Liver (tissue), 9 donors: ENCODE data around the gene VPS52. TPM values are rescaled to one million over a fixed set of nuclear protein-coding genes. Genes with fewer than 3 reads are reported as not detected.

Experiments
- DNase-seq: peaks from one replicate; pipeline ENCODE4 v3.0.0-alpha.2; 2017; ENCODE audit warnings: low spot score
- H3K27ac ChIP-seq, 2 donors: one replicate each; pipeline ENCODE4 v1.7.0; 2013; ENCODE audit warnings: inconsistent platforms in 2 of 2, low read length in 2 of 2, control low read depth in 1 of 2, low read depth in 1 of 2, mild to moderate bottlenecking in 1 of 2
- H3K27me3 ChIP-seq, 4 donors: one replicate each; pipeline versions ENCODE4 v1.6.1 to v1.7.0; 2013; ENCODE audit warnings: low read length in 3 of 4, inconsistent platforms in 1 of 4, mild to moderate bottlenecking in 1 of 4, moderate library complexity in 1 of 4; ENCODE audit not compliant: control insufficient read depth in 4 of 4, insufficient read depth in 4 of 4
- H3K36me3 ChIP-seq, 4 donors: one replicate each; pipeline versions ENCODE4 v1.6.1 to v1.7.0; 2013; ENCODE audit warnings: low read length in 3 of 4, mild to moderate bottlenecking in 3 of 4, low read depth in 1 of 4, moderate library complexity in 1 of 4; ENCODE audit not compliant: control insufficient read depth in 4 of 4, insufficient read depth in 3 of 4
- H3K4me1 ChIP-seq, 4 donors: one replicate each; pipeline versions ENCODE4 v1.6.1 to v1.7.0; 2013; ENCODE audit warnings: low read length in 3 of 4, mild to moderate bottlenecking in 3 of 4, moderate library complexity in 1 of 4; ENCODE audit not compliant: control insufficient read depth in 4 of 4, insufficient read depth in 4 of 4
- H3K4me3 ChIP-seq, 3 donors: one replicate each; pipeline versions ENCODE4 v1.6.1 to v1.7.0; 2013; ENCODE audit warnings: low read length in 3 of 3, control low read depth in 1 of 3, low read depth in 1 of 3, mild to moderate bottlenecking in 1 of 3
- H3K9ac ChIP-seq, 2 donors: one replicate each; pipeline ENCODE4 v1.7.0; 2013; ENCODE audit warnings: low read length in 2 of 2, mild to moderate bottlenecking in 2 of 2, moderate library complexity in 2 of 2, control low read depth in 1 of 2, low read depth in 1 of 2
- H3K9me3 ChIP-seq, 4 donors: one replicate each; pipeline versions ENCODE4 v1.6.1 to v1.7.0; 2013; ENCODE audit warnings: low read length in 3 of 4; ENCODE audit not compliant: control insufficient read depth in 4 of 4
- ATF3 ChIP-seq: IDR thresholded peaks from 2 replicates; pipeline ENCODE4 v1.6.1; 2016; ENCODE audit warnings: antibody characterized with exemption
- CTCF ChIP-seq: fragments of 150-350 bp; IDR thresholded peaks from 2 replicates; pipeline ENCODE4 v1.5.1; 2017; ENCODE audit warnings: improper control_type of control experiment, low read depth, low read length; ENCODE audit not compliant: missing input control
- EGR1 ChIP-seq, 2 donors: IDR thresholded peaks; 2 replicates each; pipeline ENCODE4 v1.6.1; 2016 to 2018; ENCODE audit warnings: antibody characterized with exemption in 2 of 2, low read depth in 2 of 2
- FOXA1 ChIP-seq: IDR thresholded peaks from 2 replicates; pipeline ENCODE4 v1.6.1; 2016; ENCODE audit warnings: antibody characterized with exemption
- FOXA2 ChIP-seq: IDR thresholded peaks from 2 replicates; pipeline ENCODE4 v1.6.1; 2016; ENCODE audit warnings: antibody characterized with exemption
- GABPA ChIP-seq, 2 donors: IDR thresholded peaks in 1 of 2; conservative IDR thresholded peaks in 1 of 2; 2 replicates each; pipeline ENCODE4 v1.6.1; 2016; ENCODE audit warnings: antibody characterized with exemption in 2 of 2, mild to moderate bottlenecking in 1 of 2, moderate library complexity in 1 of 2
- HNF4A ChIP-seq, 2 donors: conservative IDR thresholded peaks; 2 replicates each; pipeline ENCODE4 v1.6.1; 2016; ENCODE audit warnings: antibody characterized with exemption in 2 of 2, mild to moderate bottlenecking in 2 of 2
- HNF4G ChIP-seq: IDR thresholded peaks from 2 replicates; pipeline ENCODE4 v1.6.1; 2016; ENCODE audit warnings: antibody characterized with exemption
- JUND ChIP-seq, 2 donors: IDR thresholded peaks; 2 replicates each; pipeline ENCODE4 v1.6.1; 2016; ENCODE audit warnings: antibody characterized with exemption in 2 of 2
- NR2F2 ChIP-seq: IDR thresholded peaks from 2 replicates; pipeline ENCODE4 v1.6.1; 2016; ENCODE audit warnings: antibody characterized with exemption
- RAD21 ChIP-seq, 2 donors: IDR thresholded peaks; 2 replicates each; pipeline ENCODE4 v1.6.1; 2016; ENCODE audit warnings: antibody characterized with exemption in 2 of 2, mild to moderate bottlenecking in 2 of 2
- RXRA ChIP-seq, 2 donors: IDR thresholded peaks; 2 replicates each; pipeline ENCODE4 v1.6.1; 2017 to 2018; ENCODE audit warnings: antibody characterized with exemption in 2 of 2, mild to moderate bottlenecking in 1 of 2
- SP1 ChIP-seq: IDR thresholded peaks from 2 replicates; pipeline ENCODE4 v1.6.1; 2018; ENCODE audit warnings: antibody characterized with exemption, mild to moderate bottlenecking
- TAF1 ChIP-seq: conservative IDR thresholded peaks from 2 replicates; pipeline ENCODE4 v1.6.1; 2016; ENCODE audit warnings: antibody characterized with exemption, mild to moderate bottlenecking
- YY1 ChIP-seq: IDR thresholded peaks from 2 replicates; pipeline ENCODE4 v1.6.1; 2016; ENCODE audit warnings: antibody characterized with exemption, mild to moderate bottlenecking
- ZBTB33 ChIP-seq: IDR thresholded peaks from 2 replicates; pipeline ENCODE4 v1.6.1; 2016; ENCODE audit warnings: antibody characterized with exemption
- WGBS: extraction: QIAGEN DNeasy Blood & Tissue Kit; methylation state at CpG from one replicate; pipeline ENCODE4 v1.1.7; 2013; 5-methylcytosine and 5-hydroxymethylcytosine counted together
- polyA plus RNA-seq, 2 donors: library from polyadenylated mRNA; stranded (reverse) in 1 of 2; unstranded in 1 of 2; fragments of 200-250 nt in 1 of 2; fragments of >200 nt in 1 of 2; fragmentation: Nextera tagmentation in 1 of 2; extraction: Ambion mirVana in 1 of 2; gene quantifications; one replicate each; pipeline versions ENCODE4 v1.2.1 to v1.2.3, GENCODE V29; 2013 to 2015
- total RNA-seq, 2 donors: library from RNA; depleted of rRNA; stranded (reverse); fragments of >200 nt; gene quantifications; one replicate each; pipeline ENCODE4 v1.2.3, GENCODE V29; 2014
- TF ChIP-seq, protein P1 (sequence below): IDR thresholded peaks from 2 replicates; pipeline ENCODE4 v1.6.1; 2016; ENCODE audit warnings: antibody characterized with exemption
- TF ChIP-seq, protein P2 (sequence below): IDR thresholded peaks from 2 replicates; pipeline ENCODE4 v1.6.1; 2016; ENCODE audit warnings: antibody characterized with exemption, mild to moderate bottlenecking
- donor health status: healthy.
- donor health status: healthy.
- donor health status: healthy.
- donor health status: healthy.
- donor health status: healthy.

VPS52 gene
- total and polyA plus RNA-seq, 4 donors = 21.3 to 33.4 (median 25.3) TPM

DNA sequence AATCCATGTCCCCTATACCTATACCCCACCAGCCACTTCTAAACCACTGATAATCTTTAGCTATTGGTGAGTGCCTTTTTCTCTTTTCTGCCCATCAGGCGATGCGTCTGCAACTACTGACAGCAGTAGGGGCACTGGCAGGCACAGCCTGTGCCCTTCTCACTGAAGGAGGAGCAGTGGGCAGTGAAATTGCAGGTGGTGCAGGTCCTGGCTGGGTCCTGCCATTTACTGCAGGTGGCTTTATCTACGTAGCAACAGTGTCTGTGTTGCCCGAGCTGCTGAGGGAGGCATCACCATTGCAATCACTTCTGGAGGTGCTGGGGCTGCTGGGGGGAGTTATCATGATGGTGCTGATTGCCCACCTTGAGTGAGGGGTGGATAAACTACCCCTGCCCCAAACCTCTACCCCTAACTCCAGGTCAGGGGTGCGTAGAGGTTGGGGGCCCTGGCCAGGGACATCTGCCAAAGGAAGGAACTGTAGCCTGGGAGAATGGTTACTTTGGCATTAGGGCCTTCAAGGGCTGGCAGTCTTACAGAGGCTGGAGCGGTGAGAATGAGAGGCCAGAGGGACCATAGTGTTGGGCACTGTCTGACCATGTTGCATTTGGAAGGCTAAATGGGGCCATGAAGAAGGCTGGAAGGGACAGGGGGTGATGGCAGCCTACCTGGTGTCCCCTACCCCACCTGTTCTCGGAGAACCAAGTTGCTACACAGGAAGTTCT, 68.1 kb downstream of the VPS52 start (continued):
- TF ChIP-seq, protein P1, sequence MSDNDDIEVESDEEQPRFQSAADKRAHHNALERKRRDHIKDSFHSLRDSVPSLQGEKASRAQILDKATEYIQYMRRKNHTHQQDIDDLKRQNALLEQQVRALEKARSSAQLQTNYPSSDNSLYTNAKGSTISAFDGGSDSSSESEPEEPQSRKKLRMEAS = no peak

DNA sequence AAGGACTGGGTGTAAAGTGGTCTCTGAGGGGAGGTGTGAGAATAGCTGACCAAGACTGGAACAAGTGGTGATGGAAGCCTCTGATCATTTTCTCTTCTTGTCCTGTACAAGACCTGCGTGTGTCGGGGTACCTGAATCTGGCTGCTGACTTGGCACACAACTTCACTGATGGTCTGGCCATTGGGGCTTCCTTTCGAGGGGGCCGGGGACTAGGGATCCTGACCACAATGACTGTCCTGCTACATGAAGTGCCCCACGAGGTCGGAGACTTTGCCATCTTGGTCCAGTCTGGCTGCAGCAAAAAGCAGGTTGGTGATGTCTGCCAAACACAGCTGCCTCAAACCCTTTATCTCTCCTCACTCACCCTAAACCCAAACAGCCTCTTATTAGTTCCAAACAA, 68.9 kb downstream of the VPS52 start:
- Histone ChIP-seq H3K4me1 (peaks cover 14 to 65% (median 48%) of the 10 kb centered on the region in 4 donors), H3K36me3 (peaks cover 3 to 19% (median 12%) of the 10 kb centered on the region in 4 donors), H3K4me3 (no peak overlapping the region), H3K9ac (no peak overlapping the region), H3K27me3 (no peaks in the 10 kb centered on the region), H3K27ac (no peak overlapping the region), H3K9me3 (no peaks in the 10 kb centered on the region)
- 94% methylated on average over 6 of the region's 6 CpGs for WGBS
- no peak for DNase-seq
- no peak for TF ChIP-seq YY1
- no peak for TF ChIP-seq HNF4G
- TF ChIP-seq NR2F2 = no peak
- TF ChIP-seq SP1 = no peak
- no peak for TF ChIP-seq HNF4A (conservative IDR thresholded peaks at IDR 0.05)
- no peak for TF ChIP-seq RAD21 (IDR thresholded peaks at IDR 0.05)
- no peak for TF ChIP-seq GABPA (IDR thresholded peaks at IDR 0.05 in 1 of 2, conservative IDR thresholded peaks at IDR 0.05 in 1 of 2)
- TF ChIP-seq ZBTB33 = no peak
- no peak for TF ChIP-seq CTCF
- no peak for TF ChIP-seq EGR1 (IDR thresholded peaks at IDR 0.05; ENCODE audit: low read depth in 2 of 2)
- no peak for TF ChIP-seq RXRA (IDR thresholded peaks at IDR 0.05)
- TF ChIP-seq, protein P1 = no peak
- TF ChIP-seq FOXA2 = no peak

GRCh38 chr6:33201935-33202334, 69.7 kb downstream of the VPS52 start:
- H3K27ac ChIP-seq = no peak overlapping the region
- 88% methylated on average over 6 of the region's 6 CpGs for WGBS
- H3K4me1 ChIP-seq = peaks cover 11 to 70% (median 56%) of the 10 kb centered on the region in 4 donors
- H3K9me3 ChIP-seq = no peaks in the 10 kb centered on the region
- no peak overlapping the region for H3K9ac ChIP-seq
- DNase-seq = no peak
- peak overlapping the region; percentile 76 to 82 (median 81) for H3K4me3 ChIP-seq
- TF ChIP-seq, protein P1 = no peak
- TF ChIP-seq ATF3 = no peak
- TF ChIP-seq GABPA (IDR thresholded peaks at IDR 0.05 in 1 of 2, conservative IDR thresholded peaks at IDR 0.05 in 1 of 2) = no peak
- TF ChIP-seq HNF4A (conservative IDR thresholded peaks at IDR 0.05) = no peak
- no peak for TF ChIP-seq YY1
- TF ChIP-seq SP1 = no peak
- TF ChIP-seq FOXA1 = no peak
- TF ChIP-seq, protein P2, sequence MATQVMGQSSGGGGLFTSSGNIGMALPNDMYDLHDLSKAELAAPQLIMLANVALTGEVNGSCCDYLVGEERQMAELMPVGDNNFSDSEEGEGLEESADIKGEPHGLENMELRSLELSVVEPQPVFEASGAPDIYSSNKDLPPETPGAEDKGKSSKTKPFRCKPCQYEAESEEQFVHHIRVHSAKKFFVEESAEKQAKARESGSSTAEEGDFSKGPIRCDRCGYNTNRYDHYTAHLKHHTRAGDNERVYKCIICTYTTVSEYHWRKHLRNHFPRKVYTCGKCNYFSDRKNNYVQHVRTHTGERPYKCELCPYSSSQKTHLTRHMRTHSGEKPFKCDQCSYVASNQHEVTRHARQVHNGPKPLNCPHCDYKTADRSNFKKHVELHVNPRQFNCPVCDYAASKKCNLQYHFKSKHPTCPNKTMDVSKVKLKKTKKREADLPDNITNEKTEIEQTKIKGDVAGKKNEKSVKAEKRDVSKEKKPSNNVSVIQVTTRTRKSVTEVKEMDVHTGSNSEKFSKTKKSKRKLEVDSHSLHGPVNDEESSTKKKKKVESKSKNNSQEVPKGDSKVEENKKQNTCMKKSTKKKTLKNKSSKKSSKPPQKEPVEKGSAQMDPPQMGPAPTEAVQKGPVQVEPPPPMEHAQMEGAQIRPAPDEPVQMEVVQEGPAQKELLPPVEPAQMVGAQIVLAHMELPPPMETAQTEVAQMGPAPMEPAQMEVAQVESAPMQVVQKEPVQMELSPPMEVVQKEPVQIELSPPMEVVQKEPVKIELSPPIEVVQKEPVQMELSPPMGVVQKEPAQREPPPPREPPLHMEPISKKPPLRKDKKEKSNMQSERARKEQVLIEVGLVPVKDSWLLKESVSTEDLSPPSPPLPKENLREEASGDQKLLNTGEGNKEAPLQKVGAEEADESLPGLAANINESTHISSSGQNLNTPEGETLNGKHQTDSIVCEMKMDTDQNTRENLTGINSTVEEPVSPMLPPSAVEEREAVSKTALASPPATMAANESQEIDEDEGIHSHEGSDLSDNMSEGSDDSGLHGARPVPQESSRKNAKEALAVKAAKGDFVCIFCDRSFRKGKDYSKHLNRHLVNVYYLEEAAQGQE = no peak
- TF ChIP-seq JUND (IDR thresholded peaks at IDR 0.05) = no peak
- no peak for TF ChIP-seq TAF1
- no peak for TF ChIP-seq HNF4G
- TF ChIP-seq NR2F2 = no peak
- no peak for TF ChIP-seq EGR1 (IDR thresholded peaks at IDR 0.05; ENCODE audit: low read depth in 2 of 2)
- peaks cover 3 to 24% (median 16%) of the 10 kb centered on the region in 4 donors for H3K36me3 ChIP-seq
- H3K27me3 ChIP-seq = no peaks in the 10 kb centered on the region
